ENCODE results near the gene MFSD11. TPM values are rescaled to one million over a fixed set of nuclear protein-coding genes. Genes with fewer than 3 reads are reported as not detected.

MFSD11 gene
- total and polyA plus RNA-seq, 2 donors (not counting 3 experiments of a cell fraction or from before 2014, with no cell fraction given) = 23.5 to 35.2 TPM

DNA sequence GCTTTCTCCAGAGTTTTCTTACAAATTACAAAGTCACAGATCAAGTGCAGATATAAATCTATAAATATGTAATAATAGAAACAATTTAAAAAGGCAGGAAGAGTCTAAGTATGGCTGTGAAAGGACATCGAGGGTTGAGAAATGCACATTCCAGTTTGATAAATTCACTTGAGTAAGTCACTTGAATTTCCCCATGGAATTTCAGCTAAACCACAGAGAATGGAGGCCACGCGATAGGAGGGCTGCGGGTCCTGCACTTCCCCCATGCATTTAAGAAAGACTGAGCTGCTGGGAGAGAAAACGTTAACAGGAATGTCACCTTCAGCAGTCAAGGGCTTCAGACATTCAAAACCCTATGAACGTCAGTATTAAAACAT is 21.1 kb upstream of the MFSD11 start:
- Histone ChIP-seq H2AFZ (ENCODE audit: low read depth, low read length) (no peak overlapping the region), H3K4me2 (ENCODE audit: insufficient read depth, low read length) (no peak overlapping the region), H3K27ac (ENCODE audit: insufficient read depth, low read depth, low read length) (peak overlapping the region; percentile 55), H3K27me3 (ENCODE audit: control insufficient read depth in 2 of 2, insufficient read depth in 2 of 2, low read length in 2 of 2) (no peaks in the 10 kb centered on the region), H3K9ac (replicated peaks; ENCODE audit: extremely low read depth, insufficient read depth, low read length) (no peak overlapping the region), H3K4me1 (ENCODE audit: control insufficient read depth, extremely low read depth, insufficient read depth, low read length) (peaks cover 7% of the 10 kb centered on the region), H3K36me3 (ENCODE audit: control insufficient read depth in 2 of 2, extremely low read depth in 1 of 2, insufficient read depth in 2 of 2, low read length in 2 of 2) (peaks cover 21 to 41% of the 10 kb centered on the region in 2 experiments), H3K9me1 (replicated peaks; ENCODE audit: control insufficient read depth, extremely low read depth, insufficient read depth, low read length) (no peaks in the 10 kb centered on the region), H3K79me2 (ENCODE audit: control insufficient read depth, insufficient read depth, low read length) (peaks cover 11% of the 10 kb centered on the region), H4K20me1 (replicated peaks; ENCODE audit: control insufficient read depth, extremely low read depth, insufficient read depth, low read length) (no peaks in the 10 kb centered on the region), H3K9me3 (replicated peaks; ENCODE audit: control insufficient read depth, insufficient read depth, low read length) (no peaks in the 10 kb centered on the region), H3K4me3 (replicated peaks in 1 of 3; ENCODE audit: insufficient read depth in 1 of 3, low read depth in 1 of 3, low read length in 3 of 3) (no peak overlapping the region)
- DNase-seq (ENCODE audit: low read depth, low spot score) = no peak
- no TSS peak for BruUV-seq (replicated peaks)
- intact Hi-C loops (cut with micrococcal nuclease) (loop anchor here (10.0 kb wide), 1 partner anchor 192 kb away; no protein-coding TSS in a partner anchor), dilution Hi-C loops (cut with MboI; ENCODE audit: extremely low pct_ligation_motif_present, low sequenced_read_pairs) (no loop called here)
- ChIA-PET POLR2A (no interaction called here), CTCF (interaction anchor here (0.8 to 4.7 kb wide), 10 partner anchors 8 to 258 kb away, joined by 3 to 30 read pairs (median 4); partner anchors contain the start of genes JMJD6 and METTL23)
- no peak for FAIRE-seq
- no peak for TF ChIP-seq EZH2 (IDR thresholded peaks at IDR 0.05; ENCODE audit: borderline replicate concordance, low read depth, low read length, severe bottlenecking)
- TF ChIP-seq POLR2AphosphoS5 (IDR thresholded peaks at IDR 0.05; ENCODE audit: insufficient read depth, low read depth, low read length) = no peak
- TF ChIP-seq CTCF (IDR thresholded peaks at IDR 0.05; ENCODE audit: extremely low read depth in 1 of 2, insufficient read depth in 1 of 2, low read depth in 1 of 2, low read length in 2 of 2) = no peak
- TF ChIP-seq GATA2 (IDR thresholded peaks at IDR 0.05; ENCODE audit: insufficient read depth, insufficient read length, low read depth, low read length) = no peak
- TF ChIP-seq POLR2A (IDR thresholded peaks at IDR 0.05; ENCODE audit: low read depth, low read length) = no peak
- TF ChIP-seq JUN (IDR thresholded peaks at IDR 0.05; ENCODE audit: borderline replicate concordance, insufficient read depth, insufficient read length, low read depth) = no peak
- TF ChIP-seq FOS (IDR thresholded peaks at IDR 0.05; ENCODE audit: borderline replicate concordance, insufficient read depth, low read length) = no peak
- no peak for TF ChIP-seq MYC (IDR thresholded peaks at IDR 0.05; ENCODE audit: low read depth, low read length)
- TF ChIP-seq, protein P1, sequence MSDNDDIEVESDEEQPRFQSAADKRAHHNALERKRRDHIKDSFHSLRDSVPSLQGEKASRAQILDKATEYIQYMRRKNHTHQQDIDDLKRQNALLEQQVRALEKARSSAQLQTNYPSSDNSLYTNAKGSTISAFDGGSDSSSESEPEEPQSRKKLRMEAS (IDR thresholded peaks at IDR 0.05; ENCODE audit: insufficient read depth, insufficient read length) = no peak
